Body of pancreas (tissue), 4 donors: ENCODE results near the gene TRMT1L.

Source experiments
- POLR2A ChIP-seq, 3 donors: fragments of 450-650 bp; IDR thresholded peaks; one replicate each; pipeline ENCODE4 v1.6.1; 2016; ENCODE audit warnings: antibody characterized with exemption in 3 of 3, mild to moderate bottlenecking in 2 of 3
- TF ChIP-seq, protein P1 (sequence below), 7 experiments: fragments of 450-650 bp in 4 of 7; fragments of 200-600 bp in 3 of 7; sonication (generic) in 3 of 7; IDR thresholded peaks; one replicate each; pipeline ENCODE4 v1.5.1; 2016 to 2019; ENCODE audit warnings: antibody characterized with exemption in 7 of 7

GRCh38 chr1:185083818-185084217 is 72.9 kb downstream of the TRMT1L start:
- no peak for TF ChIP-seq POLR2A (IDR thresholded peaks at IDR 0.05)
- TF ChIP-seq, protein P1, sequence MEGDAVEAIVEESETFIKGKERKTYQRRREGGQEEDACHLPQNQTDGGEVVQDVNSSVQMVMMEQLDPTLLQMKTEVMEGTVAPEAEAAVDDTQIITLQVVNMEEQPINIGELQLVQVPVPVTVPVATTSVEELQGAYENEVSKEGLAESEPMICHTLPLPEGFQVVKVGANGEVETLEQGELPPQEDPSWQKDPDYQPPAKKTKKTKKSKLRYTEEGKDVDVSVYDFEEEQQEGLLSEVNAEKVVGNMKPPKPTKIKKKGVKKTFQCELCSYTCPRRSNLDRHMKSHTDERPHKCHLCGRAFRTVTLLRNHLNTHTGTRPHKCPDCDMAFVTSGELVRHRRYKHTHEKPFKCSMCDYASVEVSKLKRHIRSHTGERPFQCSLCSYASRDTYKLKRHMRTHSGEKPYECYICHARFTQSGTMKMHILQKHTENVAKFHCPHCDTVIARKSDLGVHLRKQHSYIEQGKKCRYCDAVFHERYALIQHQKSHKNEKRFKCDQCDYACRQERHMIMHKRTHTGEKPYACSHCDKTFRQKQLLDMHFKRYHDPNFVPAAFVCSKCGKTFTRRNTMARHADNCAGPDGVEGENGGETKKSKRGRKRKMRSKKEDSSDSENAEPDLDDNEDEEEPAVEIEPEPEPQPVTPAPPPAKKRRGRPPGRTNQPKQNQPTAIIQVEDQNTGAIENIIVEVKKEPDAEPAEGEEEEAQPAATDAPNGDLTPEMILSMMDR (IDR thresholded peaks at IDR 0.05): no peak
